ENCODE results near the gene CIZ1.

The CIZ1 gene

DNA sequence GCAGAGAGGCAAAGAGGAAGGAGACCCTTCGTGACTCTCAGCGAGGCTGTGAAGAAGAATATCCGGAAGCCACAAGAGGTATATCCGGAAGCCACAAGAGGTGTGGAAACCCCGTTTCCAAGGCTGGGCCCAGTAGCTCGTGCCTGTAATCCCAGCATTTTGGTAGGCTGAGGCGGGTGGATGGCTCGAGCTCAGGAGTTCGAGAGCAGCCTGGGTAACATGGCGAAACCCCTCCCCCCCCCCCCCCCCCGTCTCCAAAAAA, 31.9 kb downstream of the CIZ1 start:
- no peak for DNase-seq (ENCODE audit: insufficient read length, low spot score)
- no peak for FAIRE-seq
- TF ChIP-seq, protein P1, sequence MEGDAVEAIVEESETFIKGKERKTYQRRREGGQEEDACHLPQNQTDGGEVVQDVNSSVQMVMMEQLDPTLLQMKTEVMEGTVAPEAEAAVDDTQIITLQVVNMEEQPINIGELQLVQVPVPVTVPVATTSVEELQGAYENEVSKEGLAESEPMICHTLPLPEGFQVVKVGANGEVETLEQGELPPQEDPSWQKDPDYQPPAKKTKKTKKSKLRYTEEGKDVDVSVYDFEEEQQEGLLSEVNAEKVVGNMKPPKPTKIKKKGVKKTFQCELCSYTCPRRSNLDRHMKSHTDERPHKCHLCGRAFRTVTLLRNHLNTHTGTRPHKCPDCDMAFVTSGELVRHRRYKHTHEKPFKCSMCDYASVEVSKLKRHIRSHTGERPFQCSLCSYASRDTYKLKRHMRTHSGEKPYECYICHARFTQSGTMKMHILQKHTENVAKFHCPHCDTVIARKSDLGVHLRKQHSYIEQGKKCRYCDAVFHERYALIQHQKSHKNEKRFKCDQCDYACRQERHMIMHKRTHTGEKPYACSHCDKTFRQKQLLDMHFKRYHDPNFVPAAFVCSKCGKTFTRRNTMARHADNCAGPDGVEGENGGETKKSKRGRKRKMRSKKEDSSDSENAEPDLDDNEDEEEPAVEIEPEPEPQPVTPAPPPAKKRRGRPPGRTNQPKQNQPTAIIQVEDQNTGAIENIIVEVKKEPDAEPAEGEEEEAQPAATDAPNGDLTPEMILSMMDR (IDR thresholded peaks at IDR 0.05; ENCODE audit: insufficient read depth, missing control alignments), result no peak

DNA sequence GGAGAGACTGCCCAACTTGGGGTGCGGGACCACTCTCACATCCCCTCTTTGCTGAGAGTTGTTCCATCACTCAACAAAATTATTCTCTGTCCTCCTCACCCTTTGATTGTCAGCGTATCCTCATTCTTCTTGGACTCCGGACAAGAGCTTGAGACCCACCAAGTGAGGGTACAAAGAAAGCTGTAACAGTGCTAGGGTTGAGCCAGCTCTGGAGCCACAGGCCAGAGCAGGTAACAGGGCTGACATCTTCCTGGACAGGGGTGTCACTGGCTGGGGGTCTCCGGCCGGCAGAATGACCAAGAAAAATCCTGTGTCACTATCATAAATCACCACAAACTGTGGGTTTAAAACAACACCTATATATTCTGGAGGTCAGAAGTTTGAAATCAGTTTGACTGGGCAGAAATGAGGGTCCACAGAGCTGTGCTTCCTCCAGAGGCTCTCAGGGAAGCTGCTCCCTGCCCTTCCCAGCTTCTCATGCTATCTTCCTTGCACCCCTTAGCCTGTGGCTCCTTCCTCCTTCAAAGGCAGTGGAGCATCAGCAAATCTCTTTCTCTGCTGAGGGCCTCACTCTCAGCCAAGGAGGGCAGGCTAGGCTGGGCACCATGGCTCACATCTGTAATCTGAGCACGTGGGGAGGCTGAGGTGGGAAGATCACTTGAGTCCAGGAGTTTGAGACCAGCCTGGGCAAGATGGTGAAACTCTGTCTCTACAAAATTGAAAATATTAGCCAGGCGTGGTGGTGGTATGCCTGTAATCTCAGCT, 35.5 kb downstream of the CIZ1 start:
- FAIRE-seq, result no peak
- TF ChIP-seq, protein P1 (IDR thresholded peaks at IDR 0.05; ENCODE audit: insufficient read depth, missing control alignments), result no peak

DNA sequence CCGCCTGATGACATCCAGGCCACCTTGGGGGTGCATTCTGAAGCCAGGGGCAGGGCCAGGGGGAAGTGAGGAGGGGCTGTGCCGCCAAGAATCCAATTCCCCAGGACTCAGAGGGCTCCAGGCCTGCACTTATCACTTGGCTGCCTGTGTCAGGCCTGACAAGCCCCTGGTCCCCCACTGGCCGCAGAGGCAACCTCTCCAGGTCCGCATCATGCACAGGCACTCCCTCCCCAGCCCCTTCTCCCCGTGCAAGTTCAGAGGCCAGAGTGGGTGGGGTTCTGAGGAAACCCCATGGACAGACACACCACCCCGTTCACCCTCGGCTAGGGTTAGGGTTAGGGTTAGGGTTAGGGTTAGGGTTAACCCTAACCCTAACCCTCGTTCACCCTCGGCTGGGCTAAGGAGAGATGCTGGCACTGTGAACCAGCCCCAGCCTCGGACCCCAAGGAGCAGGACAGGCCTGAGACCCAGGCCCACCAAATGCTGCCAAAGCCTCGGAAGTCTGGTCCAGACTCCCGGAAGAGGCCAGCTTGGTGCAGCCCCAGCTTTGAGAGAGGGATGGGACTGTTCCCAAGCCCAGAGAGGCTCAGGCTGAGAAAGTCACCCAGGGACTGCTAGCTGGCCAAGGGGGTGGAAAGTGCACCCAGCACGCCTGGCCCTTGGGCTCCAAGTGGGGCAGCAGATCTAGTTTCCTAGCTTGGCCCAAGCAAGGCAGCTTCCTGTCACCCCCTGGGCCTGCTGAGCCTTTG, 37.3 kb downstream of the CIZ1 start:
- FAIRE-seq (no peak), DNase-seq (ENCODE audit: insufficient read length, low spot score) (no peak)
- TF ChIP-seq, protein P1 (IDR thresholded peaks at IDR 0.05; ENCODE audit: insufficient read depth, missing control alignments), result no peak

More for the DNA sequence above, 35.5 kb downstream of the CIZ1 start:
- no peak for DNase-seq (ENCODE audit: insufficient read length, low spot score)

DNA sequence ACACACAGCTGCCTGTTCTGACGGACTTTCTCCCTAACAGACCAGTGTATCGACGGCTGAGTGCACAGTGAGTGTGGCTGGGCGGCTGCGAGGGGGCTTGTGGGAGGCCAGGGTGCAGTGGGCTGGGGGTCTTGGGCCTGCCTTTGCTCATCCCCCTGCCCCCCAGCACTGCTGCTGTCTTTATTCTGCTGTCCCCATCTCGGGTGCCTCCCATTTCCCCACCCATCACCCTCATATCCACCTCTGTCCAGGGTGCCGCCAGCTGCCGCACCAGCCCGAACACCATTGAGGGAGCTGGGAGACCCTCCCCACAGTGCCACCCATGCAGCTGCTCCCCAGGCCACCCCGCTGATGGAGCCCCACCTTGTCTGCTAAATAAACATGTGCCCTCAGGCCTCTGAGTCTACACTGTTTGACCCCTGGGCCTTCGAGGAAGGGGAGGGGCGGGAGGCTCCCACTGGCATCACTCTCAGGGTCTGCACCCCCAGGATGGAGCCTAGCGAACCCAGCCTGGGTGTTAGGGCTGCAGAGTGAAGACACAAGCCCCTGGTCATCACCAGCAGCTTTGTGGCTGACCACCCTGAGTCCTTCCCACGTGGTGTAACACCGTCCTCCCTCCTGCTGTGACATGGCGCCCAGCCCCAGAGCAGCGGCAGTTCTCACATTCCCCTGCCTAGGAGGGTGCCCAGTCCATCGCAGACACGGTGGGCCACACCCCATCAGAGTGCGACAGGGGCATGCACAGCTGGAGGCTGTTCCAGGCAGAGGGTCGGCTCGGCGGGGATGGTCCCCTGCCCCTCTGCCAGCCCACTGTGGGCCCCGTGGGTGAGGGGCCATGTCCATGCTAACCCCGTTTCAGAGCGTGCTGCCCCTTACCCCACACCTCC, 38.1 kb downstream of the CIZ1 start:
- no peak for FAIRE-seq

DNA sequence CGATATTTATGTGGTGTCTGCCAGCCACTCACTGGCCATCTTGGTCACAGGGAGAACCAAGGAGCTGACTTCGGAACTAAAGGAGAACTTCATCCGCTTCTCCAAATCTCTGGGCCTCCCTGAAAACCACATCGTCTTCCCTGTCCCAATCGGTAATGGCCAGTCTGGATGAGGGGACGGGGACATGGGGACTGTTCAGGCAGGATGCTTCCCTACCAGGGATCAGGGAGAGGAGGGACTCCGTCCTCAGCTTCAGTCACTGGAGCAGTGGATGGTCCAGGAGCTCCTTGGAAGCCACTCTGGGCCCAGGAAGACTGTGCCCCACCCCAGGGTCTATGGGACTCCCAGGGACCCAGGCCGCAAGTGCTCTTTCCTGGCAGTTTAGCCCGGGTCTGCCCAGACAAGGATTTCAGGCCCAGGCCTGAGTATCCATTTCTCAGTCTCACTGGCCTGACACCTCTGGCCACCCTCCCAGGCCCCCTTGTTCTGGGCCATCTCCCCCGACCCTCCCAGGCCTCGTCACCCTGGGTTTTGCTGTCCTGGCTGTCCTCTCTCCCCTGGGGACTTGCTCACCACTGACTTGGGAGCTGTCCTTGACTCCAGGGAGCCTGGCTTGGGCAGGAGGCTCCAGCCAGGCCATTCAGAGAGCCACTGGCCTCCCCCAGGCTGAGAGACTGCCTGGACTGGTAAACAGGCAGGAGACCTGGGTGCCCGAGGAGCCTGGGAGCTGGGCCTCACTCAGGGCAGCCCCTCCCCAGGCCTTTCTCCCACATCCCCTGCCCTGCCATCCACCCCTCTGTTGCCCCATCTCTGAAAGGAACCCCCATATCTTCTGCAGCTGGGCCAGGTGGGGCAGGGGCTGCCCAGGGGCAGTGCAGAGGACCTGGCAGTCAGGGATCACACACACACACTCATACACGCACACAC, 39.0 kb downstream of the CIZ1 start:
- FAIRE-seq, result no peak
- no peak for DNase-seq (ENCODE audit: insufficient read length, low spot score)
- TF ChIP-seq, protein P1 (IDR thresholded peaks at IDR 0.05; ENCODE audit: insufficient read depth, missing control alignments), result no peak

More for the DNA sequence above, 38.1 kb downstream of the CIZ1 start:
- TF ChIP-seq, protein P1 (IDR thresholded peaks at IDR 0.05; ENCODE audit: insufficient read depth, missing control alignments), result no peak
- DNase-seq (ENCODE audit: insufficient read length, low spot score), result no peak

DNA sequence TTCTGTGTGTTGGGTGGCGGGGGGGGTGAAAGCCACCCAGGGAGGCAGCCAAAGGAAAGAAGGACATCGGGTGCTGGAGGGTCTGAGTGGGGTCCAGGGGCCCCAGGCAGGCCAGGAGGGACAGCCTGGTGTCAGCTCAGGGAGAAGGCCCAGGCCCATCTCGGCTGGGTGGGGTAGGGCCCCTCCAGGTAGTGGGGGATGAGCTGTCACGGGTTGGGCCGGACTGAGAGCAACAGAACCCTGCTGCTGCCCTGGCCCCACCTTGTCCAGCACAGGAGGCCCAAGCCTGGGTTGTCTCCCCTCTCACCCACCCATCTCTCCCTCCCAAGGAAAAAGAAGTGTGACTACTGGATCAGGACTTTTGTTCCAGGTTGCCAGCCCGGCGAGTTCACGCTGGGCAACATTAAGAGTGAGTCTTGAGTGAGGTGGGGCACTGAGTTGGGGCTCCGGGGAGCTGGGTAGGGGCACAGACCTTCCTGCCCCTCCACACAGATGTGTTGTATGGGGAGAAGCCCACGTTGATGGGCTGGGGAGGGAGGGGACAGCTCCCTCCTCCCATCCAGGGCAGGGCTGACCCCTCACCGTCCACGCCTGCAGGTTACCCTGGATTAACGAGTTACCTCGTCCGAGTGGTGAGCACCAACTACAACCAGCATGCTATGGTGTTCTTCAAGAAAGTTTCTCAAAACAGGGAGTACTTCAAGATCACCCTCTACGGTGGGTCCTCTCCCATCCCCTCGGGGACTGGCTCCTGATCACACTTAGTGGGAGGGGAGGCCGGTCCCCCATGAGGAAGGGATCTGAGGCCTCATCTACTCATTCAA, 39.9 kb downstream of the CIZ1 start:
- FAIRE-seq, result no peak
- TF ChIP-seq, protein P1 (IDR thresholded peaks at IDR 0.05; ENCODE audit: insufficient read depth, missing control alignments), result no peak

More for the DNA sequence above, 39.9 kb downstream of the CIZ1 start:
- DNase-seq (ENCODE audit: insufficient read length, low spot score), result no peak

All from D721Med (cell line).